GM21447 (cell line): ENCODE data around the gene MTA2.
"Not testable (repeated sequence)": the region's sequence is repeated elsewhere in the genome, so short reads cannot be mapped to it uniquely, and the experiment has no call there.

Experiments
- ATAC-seq: cut with Tn5 transposase; IDR thresholded peaks from one replicate; pipeline ENCODE4 v1.9.1; 2021; ENCODE audit not compliant: unreplicated experiment

The MTA2 gene

DNA sequence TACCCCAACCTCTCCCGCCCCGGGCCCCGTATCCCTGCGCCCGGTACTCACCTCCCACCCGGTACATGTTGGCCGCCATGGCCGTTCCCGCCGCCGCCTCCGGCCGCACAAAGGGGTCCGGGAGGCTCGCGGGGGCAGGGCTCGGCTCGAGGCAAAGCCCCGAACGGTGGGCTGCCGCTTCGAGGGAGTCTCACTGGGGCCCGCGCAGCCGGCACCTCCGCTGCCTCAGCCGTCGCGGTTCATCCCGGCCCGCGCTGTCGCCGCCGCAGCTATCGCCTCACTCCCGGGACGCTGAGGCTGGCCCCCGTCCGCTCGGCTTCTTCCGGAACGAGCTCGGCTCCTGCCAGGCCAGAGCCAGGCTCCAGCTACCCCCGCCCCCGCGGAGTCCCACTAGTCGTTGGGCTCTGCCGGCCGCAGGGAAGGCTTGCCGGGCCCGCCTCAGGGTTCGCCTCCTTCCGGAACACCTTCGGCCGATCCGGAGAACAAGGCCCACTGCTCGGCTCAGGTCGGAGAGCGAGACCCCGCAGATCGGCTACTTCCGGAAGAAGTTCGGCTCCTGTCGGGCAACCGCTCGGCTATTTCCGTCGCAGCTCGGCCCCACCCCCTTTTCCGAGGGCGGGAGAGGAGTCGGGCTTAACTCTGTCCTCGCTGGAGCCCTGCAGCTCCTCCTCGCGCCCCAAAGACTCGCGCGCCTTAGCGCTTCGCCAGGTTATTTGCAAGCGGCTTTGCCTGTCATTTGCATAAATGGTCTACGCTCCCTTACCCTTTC lies at the start of gene MTA2:
TSS of gene MTA2 (minus strand) at position 494 of the 769 bp plus-strand sequence. CDS start at position 79, 415 bp downstream.
- ATAC-seq = peak; percentile 65

DNA sequence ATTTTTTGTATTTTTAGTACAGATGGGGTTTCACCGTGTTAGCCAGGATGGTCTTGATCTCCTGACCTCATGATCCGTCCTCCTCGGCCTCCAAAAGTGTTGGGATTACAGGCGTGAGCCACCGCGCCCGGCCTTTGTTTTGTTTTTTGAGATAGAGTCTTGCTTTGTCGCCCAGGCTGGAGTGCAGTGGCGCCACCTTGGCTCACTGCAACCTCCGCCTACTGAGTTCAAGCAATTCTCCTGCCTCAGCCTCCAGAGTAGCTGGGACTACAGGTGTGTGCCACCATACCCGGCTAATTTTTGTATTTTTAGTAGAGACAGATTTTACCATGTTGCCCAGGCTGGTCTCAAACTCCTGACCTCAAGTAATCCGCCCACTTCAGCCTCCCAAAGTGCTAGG lies 48.6 kb upstream of the MTA2 start:
- ATAC-seq = not testable (repeated sequence)

DNA sequence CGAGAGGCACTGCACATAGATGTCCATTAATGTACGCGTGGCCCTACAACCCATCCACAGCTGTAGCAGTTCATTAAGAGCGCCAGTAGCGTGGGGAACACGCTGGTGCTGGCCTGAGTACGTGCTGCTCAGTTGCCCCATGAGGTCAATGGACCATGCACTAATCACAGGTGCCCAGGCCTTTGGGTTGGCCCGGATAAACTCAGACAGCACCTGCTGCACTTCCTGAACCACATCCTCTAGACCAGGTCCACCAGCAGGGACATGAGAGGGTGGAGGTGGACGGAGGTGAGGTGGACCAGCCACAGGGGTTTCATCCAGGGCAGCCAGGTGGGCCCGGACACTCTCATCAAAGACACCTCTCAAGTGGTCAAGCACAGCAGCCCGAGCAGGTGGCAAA lies 47.8 kb upstream of the MTA2 start:
- no peak for ATAC-seq

DNA sequence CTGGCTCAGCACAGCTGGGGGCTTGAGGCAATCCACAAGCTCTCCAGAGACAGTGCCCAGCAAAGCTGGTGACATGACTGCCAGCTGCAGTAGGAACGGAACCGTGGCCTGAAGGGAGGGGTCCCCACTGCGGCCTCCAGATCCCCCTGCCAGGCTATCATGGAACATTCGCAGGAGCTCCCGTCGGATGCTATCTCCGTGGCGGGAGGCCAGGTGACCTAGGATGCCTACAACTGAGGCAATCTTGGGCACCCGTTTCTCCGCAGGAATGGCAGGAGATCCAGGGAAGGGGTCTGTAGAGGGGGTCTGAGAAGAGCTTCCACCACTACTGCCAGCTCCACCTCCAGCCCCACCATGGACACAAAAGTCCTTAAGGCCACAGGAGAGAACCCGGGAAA lies 47.3 kb upstream of the MTA2 start:
- no peak for ATAC-seq

DNA sequence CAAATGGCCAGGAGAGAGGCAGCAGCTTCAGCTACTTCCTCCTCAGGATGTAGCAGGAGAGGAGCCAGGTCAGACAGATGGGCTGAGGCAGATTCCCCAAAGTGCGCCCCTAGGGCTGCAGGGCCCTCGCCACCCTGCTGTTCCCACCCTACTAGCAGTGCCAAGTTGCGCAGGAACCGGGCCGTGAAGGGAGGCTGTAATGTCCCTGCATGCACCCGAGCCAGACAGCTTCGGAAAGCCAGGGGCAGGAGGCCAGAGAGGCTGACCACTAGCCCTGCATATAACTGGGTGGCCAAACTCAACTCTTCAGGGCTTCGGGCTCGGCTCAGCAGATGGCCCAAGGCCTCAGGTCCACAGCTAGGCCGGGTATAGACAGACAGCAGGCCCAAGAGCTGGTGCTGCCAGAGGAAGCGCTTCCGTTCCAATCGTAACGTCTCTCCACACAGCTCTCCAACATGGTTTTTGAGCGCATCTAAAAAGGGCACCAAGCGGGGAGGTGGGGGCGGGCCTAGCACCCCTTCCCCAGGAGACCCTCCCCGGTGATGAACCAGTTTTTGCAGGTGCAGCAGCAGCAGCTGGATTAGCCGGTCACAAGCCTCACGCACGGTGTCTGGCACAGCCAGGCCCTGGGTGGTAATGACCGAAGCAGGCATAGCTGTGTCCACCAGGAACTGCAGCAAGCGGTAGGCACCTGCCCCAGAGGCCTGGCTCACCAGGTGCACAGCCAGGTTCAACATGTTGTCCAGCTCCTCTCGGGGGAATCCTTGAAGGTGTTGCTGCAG lies 46.7 kb upstream of the MTA2 start:
- no peak for ATAC-seq

DNA sequence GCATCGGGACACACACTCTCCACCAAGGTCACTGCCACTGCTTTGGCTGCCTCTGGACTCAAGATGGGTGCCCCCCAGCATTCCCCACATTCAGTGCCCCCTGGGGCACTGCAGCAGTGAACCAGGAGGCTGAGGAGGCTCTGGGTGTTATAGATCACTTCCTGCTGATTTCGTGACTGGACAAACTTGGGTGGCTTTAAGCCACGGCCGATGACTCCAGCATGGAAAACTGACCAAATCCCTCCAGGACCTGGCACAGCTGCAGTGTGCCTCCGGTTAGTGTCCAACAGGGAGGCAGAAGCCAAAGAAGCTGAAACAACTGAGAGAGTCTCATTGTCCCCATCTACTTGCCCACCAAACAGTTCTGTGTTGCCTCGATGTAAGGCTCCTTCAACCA lies 45.9 kb upstream of the MTA2 start:
- no peak for ATAC-seq

DNA sequence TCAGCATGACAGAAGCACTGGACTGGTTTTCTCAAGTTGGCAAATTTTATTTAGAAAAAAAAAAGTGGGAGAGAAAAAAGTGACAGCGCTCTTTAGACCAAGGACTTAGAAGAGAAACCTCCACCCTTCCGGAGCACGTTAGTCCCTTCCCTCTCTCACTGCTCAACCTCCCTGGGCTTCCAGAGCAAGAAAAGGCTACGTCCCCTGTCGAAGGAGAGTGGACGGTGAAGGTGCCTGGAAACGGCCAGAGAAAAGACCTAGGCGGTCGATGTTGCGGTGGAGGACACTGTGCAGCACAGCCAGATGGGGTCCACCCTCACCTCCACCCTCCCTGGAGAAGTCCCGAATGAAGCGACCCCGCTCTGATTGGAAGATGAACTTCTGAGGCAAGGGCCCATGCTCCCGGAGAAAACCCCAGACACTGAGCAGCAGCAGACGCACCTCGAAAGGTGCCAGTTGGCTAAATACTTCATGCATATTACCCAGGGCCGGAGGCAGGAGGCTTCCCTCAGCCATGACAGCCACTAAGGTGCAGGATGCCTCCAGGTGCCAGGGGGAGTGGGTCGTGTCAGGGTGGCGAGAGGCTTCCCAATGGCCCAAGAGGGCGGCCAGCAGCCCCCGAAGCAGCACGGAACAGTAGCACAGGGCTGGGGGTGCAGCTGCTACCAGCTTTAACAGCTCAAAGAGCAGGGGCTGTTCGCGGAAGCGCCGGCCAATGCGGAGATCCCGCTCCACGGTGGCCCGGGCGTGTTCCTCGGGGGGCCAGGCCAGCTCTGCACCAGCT lies 45.4 kb upstream of the MTA2 start:
- ATAC-seq = peak; percentile 4

DNA sequence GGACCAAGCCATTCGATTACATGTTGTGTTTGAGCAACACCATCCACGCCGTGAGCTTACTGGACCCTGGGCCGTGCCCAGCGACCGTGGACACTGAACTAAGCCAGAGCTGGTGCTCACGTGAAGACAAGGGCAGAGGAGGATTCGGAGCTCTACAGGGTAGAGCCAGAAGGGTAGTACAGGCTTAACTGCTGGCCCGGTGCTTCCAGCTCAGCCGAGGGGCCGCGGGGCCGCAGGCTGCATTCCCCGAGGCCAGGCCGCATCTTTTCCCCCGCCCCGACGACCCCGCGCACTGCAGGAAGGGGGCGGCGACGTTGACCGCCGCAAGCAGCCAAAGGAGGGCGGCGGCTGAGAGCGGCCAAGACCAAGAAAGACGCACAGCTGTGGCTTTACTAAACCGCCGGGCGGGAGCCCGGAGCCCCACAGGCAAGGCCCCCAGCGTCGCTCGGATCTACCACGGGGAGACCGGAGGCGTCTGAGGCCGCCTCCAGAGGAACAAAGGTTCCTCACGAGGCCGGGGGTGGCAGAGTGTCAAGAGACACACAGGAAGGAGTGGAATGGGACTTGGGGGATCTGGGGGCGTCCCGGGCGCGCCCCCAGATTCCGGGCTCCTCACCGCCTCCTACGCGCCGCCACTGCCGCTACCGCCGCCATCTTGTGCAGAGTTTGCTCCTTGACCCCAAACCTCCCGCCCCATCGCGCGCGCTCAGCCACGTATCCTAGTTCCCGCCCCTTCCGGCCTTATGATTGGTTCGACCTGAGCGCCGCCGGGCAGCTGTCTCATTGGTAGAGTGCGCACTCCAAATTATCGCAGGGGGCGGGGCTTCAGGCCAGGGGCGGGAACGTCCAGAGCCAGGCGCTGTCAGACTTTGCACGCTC lies 44.5 kb upstream of the MTA2 start, which contains the start of gene GANAB:
TSS of gene GANAB (minus strand) at position 668 of the 879 bp plus-strand sequence. CDS start at position 654, 14 bp downstream.
- peak; percentile 88 for ATAC-seq

DNA sequence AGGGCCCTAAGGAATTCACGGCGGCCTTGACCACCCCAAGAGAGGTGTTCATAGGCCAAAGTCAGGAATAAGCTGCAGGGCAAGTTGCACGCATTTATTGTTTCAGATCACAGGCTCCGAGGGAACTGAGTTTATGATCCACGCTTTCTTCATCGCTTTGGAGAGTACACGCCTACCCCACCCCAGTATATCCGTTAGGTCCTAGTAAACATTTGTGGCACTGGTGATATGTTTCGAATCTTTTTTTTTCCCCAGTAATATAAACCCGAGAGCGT lies 43.9 kb upstream of the MTA2 start:
- ATAC-seq = no peak

DNA sequence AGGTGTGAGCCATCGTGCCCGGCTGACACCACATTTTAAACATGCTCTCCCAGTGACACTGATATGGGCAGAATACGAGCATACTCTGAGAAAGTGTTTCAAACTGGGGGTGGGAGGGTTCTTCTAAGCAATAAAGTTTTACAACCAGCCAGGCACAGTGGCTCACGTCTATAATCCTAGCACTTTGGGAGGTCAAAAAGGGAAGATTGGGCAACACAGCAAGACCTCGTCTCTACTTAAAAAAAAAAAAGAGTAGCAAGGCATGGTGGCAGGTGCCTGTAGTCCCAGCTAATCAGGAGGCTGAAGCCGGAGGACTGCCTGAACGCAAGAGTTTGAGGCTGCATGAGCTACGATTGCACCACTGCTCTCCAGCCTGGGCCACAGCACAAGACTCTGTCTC lies 42.6 kb upstream of the MTA2 start:
- no peak for ATAC-seq

DNA sequence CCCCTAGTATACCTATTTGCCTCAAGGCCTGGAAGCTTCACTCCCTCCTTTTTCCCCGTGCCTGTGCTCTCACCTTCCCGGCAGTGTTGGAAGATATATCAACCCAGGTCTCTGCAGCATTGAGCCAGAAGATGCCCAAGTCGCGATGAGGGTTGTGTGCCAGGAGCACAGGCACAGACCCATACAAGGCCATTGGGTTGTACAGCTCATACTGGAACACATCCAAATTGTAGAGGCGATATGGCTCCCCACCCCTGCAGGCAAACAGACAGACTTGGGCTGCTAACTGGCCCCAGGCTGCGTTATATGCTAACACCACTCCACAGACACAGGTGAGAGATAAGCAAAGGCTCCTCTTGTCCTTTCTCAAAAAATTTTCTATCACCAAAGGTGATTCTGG lies 30.8 kb upstream of the MTA2 start:
- no peak for ATAC-seq

DNA sequence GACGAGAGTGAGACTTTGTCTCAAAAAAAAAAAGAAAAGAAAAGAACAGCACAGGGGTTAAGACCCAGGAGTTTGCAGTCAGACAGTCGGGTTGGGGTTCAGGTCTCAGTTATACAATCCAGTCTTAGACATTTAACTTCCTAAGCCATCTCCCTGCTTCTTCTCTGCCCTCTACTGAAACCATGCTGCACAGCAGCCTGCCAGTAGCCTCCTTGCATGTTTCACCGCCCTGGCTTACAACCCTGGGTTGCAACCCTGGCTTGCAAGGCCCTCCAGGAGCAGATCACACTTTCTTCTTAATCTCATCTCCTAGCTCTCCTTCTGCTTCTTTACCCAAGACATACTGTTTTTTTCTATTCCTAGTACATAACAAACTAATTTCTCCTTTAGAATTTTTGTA lies 26.0 kb upstream of the MTA2 start:
- no peak for ATAC-seq

DNA sequence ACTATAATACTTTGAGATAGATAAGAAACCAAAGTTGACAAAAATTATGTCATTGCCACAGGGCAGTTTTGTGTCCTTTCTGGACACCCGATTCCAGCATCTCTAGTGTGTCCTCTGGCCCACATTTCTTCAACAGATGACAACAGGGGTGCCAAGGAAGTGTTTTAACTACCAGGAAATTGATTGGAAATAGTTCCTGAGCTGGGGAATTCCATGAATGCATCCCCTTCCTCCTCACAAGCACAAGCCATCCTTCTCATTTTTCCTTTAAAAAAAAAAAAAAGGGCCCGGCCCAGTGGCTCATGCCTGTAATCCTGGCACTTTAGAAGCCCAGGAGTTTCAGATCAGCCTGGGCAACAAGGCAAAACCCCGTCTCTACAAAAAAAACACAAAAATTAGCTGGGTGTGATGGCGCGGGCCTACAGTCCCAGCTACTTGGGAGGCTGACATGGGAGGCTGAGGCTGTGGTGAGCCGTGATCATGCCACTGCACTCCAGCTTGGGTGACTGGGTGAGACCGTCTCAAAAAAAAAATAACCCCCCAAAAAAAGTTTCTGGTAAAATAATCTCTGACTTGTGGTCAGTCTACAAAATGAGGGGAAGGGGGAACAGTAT lies 20.9 kb upstream of the MTA2 start:
- ATAC-seq = no peak

DNA sequence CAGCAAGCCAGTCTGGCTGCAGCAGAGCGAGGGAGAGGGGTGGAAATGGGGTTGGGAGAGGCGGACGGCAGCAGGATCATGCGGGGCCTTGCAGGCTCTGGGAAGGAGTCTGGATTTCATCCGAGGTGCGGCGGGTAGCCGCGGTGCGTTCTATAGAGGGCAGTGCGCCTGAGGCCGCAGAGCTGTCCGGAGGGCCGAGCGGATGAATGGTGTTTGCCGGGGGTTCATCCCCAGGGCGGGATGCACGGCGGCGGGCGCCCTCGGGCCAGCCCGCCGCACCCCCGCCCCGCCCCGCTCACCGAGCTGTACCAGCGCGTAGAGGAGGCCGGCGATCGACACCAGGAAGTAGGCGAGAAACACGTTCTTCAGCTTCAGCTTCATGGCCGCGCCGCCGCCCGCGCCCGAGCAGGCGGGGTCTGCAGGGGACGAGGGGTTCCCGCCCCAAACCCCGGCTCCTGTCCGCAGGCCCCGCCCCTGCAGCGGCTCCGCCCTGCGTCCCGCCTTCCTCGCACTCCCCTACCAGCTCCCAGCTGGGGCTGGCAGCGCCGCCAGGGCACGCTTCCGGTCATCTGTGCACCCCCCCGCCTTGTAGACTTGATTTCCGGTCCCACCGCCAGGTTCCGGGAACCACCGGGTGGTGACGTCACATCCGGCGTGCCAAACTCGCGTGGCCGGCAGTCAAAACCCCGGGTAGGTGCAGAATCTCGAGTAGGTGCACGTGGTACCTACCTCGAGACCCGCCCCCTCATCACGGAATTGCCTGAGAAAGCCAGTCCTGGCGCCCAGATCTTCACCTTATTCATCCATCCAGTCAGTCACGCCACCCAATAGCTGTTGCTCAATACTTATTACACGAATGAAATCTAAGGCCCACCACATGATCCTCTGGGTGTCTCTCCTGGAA lies 20.2 kb upstream of the MTA2 start, which contains the start of gene B3GAT3:
TSS of gene B3GAT3 (minus strand) at position 420 of the 904 bp plus-strand sequence. CDS start at position 381, 39 bp downstream.
- peak; percentile 88 for ATAC-seq

DNA sequence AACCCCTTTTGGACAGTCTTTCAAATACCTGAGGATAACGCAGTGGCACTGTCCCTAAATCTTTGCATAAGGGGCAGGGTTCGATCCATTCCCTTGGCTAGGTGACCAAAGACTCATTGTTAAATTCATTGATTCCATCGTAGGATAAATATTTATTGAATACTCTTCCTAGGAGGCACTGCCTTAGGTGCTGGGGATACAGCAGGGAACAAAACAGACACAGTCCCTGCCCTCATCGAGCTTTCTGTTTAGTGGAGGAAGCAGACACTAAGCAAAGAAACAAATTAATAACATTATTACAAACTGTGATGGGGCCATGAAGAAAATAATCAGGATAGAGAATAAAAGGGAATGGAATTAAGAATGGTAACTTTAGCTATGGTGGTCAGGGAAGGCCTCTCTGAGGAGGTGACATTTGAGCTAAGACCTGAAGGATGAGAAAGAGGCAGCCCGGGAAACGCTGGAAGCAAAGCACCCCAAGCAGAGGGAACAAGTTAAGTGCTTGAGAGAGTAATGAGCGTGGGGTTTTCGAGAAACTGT lies 19.4 kb upstream of the MTA2 start:
- no peak for ATAC-seq

DNA sequence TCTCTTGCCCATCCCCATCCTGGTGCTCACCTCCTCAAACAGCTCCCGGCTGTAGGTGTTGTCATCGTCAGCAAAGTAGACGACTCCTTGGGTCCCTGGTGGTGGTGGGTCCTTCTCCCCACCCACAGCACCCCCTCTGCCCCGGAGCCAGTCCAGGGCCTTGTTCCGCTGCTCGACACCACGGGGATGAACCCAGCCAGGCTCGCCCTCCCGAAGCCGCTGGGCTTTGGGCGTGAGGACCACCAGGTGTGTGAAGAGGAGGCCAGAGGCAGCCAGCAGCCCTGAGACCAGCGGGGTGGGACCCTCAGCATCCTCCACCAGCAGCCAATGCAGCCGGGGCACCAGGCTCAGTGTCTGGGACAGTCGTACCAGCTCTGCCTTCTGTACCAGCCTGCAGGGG lies 15.3 kb upstream of the MTA2 start:
- not testable (repeated sequence) for ATAC-seq

DNA sequence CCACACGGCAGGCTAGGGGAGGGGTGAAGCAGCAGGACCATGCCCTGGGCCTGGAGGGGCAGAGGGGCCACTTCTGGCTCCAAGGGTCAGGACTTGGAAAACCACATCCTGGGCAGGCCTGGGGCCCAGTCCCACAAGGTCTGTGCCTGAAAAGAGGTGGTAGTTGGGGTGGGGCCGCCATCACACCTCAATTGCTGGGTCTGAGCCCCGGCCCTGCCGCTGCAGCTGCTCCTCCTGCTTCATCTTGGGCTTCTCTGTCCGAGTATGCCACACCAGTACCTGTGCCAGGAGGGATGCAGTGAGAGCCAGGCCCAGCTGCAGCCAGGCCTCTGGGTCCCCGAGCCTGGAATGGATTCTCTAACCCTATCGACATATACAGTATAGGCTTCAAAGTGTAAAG lies 13.9 kb upstream of the MTA2 start:
- ATAC-seq = no peak

DNA sequence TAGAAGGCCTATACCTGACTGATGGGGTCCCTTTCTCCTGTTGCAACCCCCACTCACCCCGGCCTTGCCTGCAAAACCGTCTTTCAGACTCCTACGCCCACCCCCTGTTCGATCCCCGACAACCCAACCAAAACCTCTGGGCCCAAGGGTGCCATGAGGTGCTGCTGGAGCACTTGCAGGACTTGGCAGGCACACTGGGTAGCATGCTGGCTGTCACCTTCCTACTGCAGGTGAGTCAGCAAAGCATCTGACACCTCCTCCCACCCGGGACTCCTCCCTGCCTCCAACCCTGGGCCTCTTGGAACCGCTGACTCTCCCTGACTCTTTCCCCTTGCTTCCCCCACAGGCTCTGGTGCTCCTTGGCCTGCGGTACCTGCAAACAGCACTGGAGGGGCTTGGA lies 12.6 kb upstream of the MTA2 start:
- no peak for ATAC-seq

DNA sequence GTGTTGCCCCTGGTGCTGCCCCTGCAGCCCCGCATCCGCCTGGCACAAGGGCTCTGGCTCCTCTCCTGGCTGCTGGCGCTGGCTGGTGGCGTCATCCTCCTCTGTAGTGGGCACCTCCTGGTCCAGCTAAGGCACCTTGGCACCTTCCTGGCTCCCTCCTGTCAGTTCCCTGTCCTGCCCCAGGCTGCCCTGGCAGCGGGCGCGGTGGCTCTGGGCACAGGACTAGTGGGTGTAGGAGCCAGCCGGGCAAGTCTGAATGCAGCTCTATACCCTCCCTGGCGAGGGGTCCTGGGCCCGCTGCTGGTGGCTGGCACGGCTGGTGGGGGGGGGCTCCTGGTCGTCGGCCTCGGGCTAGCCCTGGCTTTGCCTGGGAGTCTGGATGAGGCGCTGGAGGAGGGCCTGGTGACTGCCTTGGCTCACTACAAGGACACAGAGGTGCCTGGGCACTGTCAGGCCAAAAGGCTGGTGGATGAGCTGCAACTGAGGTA lies 11.7 kb upstream of the MTA2 start:
- ATAC-seq = no peak
